Activated gamma-delta T cell treated with Interleukin-2 at 50 U/mL for 16 hours (primary cell): ENCODE data around the gene CLDN34.

ENCODE experiments used
- DNase-seq: peaks from one replicate; pipeline ENCODE4 v3.0.0-alpha.2; 2020

Gene CLDN34

DNA sequence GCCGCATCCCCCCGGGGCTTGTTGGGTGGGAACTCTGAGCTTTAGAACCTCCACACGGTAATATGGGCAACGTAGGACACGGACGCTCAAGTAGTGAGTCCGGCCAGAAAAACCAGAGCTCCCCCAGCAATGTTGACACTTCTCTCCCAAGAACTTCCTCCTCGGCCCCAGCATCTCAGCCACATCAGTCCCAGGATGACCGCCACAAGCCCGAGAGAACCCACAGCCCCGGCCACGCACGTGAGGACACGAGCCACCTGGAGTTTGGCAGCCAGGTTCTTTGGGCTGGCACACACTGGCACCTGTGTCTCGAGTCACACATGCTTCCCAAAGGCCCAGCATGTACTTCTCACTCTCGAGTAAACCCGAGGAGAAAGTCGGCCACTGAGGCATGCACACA, 16.3 kb downstream of the CLDN34 start:
- DNase-seq: no peak

DNA sequence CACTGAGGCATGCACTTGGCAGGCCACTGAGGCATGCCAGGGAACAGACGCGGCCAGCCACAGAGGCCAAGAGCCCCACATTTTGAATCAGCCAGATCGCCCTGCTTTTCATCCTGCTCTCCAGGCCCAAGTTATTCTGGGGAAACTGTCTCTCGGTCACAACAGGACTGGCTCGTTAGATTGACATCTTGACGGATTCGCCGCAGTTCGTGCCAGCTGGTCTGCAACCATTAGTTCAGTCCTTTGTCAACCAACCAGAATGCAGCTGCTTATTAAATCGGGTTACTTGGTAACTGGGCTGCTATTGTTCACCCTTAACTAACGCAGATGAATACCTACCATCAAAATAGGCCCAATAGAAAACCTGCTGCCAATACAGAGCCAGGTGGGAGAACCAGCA, 16.7 kb downstream of the CLDN34 start:
- DNase-seq: no peak

- no peak for DNase-seq
Measured at GRCh38 chrX:9988762-9989161, 21.6 kb downstream of the CLDN34 start.

- no peak for DNase-seq
Measured at GRCh38 chrX:9992061-9992460, 24.9 kb downstream of the CLDN34 start.

DNA sequence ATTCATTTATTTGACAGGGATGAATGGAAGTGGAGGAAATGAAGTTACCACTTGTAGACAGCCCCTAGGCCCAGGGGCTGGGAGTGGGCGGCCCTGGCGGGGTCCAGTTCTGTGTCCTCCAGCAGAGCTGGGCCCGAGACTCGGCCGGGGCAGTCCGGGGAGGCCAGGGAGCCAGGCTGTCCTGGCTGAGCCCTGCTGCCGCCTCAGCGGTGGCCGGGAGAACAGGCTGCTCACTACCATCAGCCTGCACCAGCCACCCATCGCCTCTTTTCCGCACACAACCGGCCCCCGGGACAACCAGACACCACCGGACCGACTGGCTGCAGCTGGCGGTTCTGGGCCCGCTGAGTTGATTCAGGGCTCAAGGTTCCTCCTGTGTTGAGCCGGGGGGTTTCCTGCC, 25.6 kb downstream of the CLDN34 start:
- DNase-seq: no peak

DNA sequence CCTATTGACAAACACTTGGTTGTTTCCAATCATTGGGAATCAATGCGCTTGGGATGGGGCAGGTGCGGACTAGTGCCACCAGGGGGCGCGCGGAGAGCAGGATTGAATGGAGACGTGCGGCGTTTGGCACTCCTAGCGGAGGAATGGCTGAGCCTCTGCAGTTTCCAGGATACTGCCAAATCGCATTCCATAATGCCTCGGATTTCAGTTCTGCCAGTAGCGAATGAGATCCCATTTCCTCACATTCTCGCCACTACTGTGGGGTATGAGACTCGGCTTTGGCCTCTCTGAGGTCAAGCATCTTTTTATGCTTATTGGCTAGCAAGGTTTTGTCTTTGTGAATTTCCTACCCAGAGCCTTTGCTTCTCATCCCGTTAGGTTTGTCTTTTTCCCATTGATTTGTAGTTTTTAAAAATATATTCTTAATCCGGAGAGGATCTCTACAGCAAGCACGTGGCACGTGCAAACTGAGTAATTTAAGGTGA, 28.7 kb downstream of the CLDN34 start:
- peak; percentile 77 for DNase-seq

GRCh38 chrX:9997041-9997440, 29.9 kb downstream of the CLDN34 start:
- DNase-seq: no peak

GRCh38 chrX:9997524-9997923, 30.4 kb downstream of the CLDN34 start:
- no peak for DNase-seq

GRCh38 chrX:10001496-10001895, 34.3 kb downstream of the CLDN34 start:
- no peak for DNase-seq

GRCh38 chrX:10004832-10005475, 37.8 kb downstream of the CLDN34 start:
- no peak for DNase-seq

DNA sequence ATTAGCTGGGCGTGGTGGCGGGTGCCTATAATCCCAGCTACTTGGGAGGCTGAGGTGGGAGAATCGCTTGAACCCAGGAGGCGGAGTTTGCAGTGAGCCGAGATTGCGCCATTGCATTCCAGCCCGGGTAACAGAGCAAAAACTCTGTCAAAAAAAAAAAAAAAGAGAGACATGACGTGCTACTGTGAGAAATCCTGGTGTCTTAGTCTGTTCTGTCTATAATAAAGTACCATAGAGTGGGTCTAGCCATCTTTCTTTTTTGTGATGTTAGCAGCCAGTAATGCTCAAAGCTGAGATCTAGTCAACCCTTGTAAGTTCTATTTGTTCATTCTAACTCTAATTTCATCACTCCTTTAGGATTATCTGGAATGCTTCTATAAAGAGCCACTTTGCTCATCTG, 38.9 kb downstream of the CLDN34 start:
- no peak for DNase-seq

GRCh38 chrX:10006770-10007169, 39.6 kb downstream of the CLDN34 start:
- DNase-seq: no peak

- no peak for DNase-seq
Measured at GRCh38 chrX:10007621-10008020, 40.5 kb downstream of the CLDN34 start.

DNA sequence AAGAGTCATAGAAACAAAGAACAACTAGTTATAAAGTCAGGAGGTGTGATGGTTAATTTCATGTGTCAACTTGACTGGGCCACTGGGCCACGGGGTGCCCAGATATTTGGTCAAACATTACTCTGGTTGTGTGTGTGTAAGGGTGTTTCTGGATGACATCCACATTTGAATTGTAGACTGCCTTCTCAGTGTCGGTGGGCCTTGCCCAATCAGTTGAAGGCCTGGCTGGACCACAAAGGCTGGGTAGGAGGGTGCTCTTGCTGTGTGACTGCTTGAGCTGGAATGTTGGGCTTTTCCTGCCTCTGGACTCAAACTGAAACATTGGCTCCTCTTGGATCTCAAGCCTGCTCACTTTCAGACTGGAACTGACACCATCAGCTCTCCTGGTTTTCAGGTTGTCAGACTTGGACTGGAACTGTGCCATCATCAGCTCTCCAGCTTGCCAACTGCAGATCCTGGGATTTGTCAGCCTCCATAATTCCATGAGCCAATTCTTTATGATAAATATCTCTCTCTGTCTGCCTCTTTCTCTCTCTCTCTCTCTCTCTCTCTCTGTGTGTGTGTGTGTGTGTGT, 41.4 kb downstream of the CLDN34 start:
- DNase-seq: no peak

- no peak for DNase-seq
Measured at GRCh38 chrX:10009741-10010140, 42.6 kb downstream of the CLDN34 start.

- DNase-seq: no peak
Measured at GRCh38 chrX:10010686-10011085, 43.5 kb downstream of the CLDN34 start.

- DNase-seq: no peak
Measured at GRCh38 chrX:10011261-10011931, 44.2 kb downstream of the CLDN34 start.

DNA sequence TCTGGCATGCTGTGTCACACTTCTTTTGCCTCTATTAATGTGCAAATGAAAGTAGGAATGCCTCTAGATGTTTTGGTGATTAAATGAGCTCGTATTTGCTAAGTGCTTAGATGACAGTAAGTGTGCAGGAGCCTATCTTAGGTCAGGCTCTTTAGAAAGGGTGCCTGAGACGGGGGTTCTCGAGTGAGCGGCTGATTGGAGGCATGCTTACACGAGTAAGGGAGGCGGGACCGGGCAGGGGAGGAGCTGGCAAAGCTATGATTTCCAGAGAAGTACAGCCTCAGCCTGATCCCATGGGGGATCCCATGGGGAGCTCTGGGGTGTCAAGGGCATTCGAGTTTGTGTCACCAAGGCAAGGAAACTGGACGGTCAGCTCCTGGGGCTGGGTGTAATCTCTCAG, 44.8 kb downstream of the CLDN34 start:
- no peak for DNase-seq

- DNase-seq: peak; percentile 64
Measured at GRCh38 chrX:10014462-10015354, 47.5 kb downstream of the CLDN34 start.

- DNase-seq: no peak
Measured at GRCh38 chrX:10015355-10015722, 48.2 kb downstream of the CLDN34 start.

DNA sequence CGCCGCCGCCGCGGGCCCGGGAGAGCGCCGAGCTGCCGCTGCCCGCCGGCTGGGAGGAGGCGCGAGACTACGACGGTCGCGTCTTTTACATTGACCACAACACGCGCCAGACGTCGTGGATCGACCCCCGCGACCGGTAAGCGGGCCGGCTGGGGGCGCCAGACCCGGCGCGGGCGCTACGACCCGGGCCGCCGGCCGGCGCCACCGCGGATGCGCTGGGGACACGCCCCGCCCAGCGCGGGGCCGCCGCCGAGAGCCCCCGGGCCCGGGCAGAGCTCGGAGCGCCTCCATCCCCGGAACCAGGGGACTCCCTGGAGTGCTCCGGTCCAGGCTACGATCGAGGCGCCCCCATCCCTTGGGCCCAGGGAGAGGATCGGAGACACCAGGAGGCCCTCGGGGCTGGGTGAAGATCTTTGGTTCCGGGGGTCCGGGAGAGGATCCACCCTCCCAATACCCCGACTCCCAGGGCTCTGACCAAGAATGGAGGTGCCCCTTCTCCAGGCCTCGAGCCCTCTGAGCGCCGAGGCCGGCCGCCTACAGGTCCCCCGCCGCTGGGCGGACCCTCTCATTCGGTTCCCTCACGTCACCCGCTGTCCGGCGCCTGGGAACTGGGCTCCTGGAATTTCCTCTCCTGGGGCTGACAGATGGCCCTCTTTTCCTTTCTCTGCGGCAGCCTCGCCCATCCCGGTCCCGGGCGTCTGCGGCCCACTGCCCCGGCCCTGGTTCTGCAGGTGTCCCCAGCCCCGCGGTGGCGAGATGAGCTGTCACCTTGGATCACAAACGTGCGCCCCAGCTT, 48.8 kb downstream of the CLDN34 start:
- no peak for DNase-seq

GRCh38 chrX:10016519-10017132, 49.5 kb downstream of the CLDN34 start:
- DNase-seq: no peak
